HG03025 (cell line): ENCODE measurements around the gene MEMO1.
"Not testable (repeated sequence)": the region's sequence is repeated elsewhere in the genome, so short reads cannot be mapped to it uniquely, and the experiment has no call there.

Source experiments
- ATAC-seq: cut with Tn5 transposase; IDR thresholded peaks from one replicate; pipeline ENCODE4 v1.9.1; 2021; ENCODE audit warnings: mild to moderate bottlenecking, moderate library complexity; ENCODE audit not compliant: unreplicated experiment, low FRiP score

The MEMO1 gene

DNA sequence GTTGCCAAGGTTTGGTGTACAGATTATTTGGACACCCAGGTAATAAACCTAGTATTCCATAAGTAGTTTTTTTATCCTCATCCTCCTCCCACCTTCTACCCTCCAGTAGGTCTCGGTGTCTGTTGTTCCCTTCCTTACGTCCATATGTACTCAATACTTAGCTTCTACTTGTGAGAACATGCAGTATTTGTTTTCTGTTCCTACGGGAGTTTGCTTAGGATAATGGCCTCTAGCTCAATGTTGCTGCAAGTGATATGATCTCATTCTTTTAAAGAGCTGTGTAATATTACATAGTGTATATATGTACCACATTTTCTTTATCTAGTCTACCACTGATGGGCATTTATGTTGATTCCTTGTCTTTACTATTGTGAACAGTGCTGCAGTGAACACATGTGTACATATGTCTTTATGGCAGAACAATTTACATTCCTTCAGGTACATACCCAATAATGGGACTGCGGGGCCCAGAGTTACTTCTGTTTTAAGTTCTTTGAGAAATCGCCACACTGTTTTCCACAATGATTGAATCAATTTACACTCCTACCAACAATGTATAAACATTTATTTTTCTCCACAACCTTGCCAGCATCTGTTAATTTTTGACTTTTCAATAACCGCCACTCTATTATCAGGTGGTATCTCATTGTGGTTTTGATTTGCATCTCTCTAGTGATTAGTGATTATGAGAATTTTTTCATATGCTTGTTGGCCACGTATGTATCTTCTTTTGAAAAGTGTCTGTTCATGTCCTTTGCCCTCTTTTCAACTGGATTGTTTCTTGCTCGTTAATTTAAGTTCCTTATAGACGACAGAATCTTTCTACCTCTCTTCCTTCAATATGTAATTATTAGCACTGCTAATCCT, 88.0 kb downstream of the MEMO1 start:
- no peak for ATAC-seq

- ATAC-seq: no peak
Observed at GRCh38 chr2:31920962-31921361, 89.8 kb downstream of the MEMO1 start.

DNA sequence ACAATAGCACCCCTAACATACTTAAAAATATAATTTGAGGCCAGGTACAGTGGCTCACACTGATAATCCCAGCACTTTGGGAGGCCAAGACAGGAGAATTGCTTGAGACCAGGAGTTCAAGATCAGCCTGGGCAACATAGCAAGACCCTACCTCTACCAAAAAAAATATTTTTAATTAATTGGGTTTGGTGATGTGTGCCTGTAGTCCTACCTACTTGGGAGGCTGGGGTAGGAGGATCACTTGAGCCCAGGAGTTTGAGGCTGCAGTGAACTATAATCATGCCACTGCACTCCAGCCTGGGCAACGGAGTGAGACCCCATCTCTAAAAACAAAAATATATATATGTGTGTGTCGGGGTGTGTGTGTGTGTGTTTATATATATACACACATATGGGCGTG, 91.3 kb downstream of the MEMO1 start:
- ATAC-seq: no peak

DNA sequence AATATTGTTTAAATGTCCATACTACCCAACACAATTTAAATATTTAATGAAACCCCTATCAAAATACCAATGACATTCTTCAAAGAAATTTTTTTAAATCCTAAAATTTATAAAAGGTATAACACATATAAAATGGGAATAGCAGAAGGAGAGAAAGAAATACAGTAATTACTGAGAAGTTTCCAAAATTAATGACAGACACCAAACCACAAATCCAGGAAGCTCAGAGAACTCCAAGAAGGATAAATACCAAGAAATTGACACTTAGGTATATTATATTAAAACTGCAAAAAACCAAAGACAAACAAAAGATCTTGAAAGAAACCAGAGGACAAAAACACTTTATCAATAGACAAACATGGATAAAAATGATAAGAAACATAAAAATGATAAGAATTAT, 101.1 kb downstream of the MEMO1 start:
- no peak for ATAC-seq

DNA sequence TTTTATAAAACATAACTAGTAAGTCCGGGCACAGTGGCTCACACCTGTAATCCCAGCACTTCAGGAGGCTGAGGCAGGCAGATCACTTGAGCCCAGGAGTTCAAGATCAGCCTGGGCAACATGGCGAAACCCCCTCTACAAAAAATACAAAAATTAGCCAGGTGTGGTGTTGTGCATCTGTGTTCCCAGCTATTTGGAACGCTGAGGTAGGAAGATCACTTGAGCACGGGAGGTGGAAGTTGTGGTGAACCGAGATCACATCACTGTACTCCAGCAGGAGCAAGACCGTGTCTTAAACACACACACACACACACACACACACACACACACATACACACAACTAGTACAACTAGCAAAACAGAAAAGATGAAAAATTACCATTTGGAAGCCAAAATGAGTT, 103.3 kb downstream of the MEMO1 start:
- not testable (repeated sequence) for ATAC-seq

DNA sequence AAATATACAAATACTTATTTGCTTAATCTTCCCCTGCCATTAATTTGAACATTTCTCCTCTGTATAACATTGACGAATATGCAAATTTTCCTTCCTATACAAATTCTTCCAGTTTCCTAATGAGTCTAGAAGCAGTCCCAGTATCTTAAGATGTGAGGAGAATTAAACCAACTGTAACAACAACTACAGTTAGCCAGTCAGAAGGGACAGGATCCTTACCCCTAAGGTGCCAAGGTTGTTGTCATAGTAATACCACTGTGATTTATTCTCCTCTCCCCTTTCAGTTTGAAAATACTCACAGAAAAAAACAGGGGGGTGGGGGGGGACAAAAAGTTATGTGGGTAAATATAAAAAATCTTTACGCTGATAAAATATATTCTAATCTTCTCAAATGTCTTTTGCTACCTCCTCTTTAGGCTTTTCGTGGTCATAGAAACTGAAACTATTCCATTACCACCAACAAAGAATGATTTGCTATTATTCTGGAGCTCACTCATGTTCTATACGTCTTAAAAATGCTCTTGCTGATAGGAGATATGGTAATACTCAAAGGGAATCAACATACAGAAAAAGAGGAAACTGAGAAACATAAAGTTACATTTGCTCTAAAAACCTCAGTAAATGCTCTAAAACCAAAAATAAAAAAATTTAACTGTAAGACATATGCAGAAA, 107.6 kb downstream of the MEMO1 start:
- ATAC-seq: no peak

DNA sequence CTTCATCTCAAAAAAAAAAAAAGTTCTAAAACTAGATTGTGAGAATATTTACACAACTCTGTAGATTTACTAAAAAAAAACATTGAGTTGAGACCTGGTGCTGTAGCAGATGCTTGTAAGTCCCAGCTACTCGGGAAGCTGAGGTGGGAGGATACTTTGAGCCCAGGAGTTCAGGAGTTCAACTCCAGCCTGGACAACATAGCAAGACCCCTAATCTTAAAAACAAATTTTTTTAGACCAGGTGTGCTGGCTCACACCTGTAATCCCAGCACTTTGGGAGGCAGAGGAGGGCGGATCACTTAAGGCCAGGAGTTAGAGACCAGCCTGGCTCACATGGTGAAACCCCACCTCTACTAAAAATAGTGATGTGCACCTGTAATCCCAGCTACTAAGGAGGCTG, 108.9 kb downstream of the MEMO1 start:
- ATAC-seq: no peak

DNA sequence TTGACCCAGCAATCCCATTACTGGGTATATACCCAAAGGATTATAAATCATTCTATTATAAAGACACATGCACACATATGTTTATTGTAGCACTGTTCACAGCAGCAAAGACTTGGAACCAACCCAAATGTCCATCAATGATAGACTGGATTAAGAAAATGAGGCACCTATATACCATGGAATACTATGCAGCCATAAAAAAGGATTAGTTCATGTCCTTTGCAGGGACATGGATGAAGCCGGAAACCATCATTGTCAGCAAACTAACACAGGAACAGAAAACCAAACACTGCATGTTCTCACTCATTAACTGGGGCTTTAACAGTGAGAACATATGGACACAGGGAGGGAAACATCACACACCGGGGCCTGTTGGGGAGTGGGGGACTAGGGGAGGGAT, 110.7 kb downstream of the MEMO1 start:
- ATAC-seq: not testable (repeated sequence)

GRCh38 chr2:31898346-31898745, 112.5 kb downstream of the MEMO1 start:
- not testable (repeated sequence) for ATAC-seq

DNA sequence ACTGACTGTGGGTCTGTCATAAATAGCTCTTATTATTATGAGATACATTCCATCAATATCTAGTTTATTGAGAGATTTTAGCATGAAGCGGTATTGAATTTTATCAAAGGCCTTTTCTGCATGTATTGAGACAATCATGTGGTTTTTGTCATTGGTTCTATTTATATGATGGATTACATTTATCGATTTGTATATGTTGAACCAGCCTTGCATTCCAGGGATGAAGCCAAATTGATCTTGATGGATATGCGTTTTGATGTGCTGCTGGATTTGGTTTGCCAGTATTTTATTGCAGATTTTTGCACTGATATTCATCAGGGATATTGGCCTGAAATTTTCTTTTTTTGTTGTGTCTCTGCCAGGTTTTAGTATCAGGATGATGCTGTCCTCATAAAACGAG, 113.5 kb downstream of the MEMO1 start:
- ATAC-seq: not testable (repeated sequence)

DNA sequence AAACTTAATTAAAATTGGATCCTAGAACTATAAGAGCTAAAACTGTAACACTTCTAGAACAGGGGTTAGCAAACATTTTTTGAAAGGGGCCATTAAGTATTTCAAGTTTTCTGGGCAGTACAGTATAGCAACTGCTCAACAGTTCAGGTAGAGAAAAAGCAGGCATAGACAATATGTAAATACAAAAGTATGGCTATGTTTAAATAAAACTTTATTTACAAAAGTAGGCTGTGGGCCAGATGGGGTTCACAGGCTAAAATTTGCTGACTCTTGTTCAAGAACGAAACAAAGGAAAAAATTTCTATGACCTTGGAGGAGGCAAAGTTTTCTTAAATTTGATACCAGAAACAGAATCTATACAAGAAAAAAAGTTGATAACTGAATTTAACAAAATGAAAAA, 114.5 kb downstream of the MEMO1 start:
- ATAC-seq: no peak

DNA sequence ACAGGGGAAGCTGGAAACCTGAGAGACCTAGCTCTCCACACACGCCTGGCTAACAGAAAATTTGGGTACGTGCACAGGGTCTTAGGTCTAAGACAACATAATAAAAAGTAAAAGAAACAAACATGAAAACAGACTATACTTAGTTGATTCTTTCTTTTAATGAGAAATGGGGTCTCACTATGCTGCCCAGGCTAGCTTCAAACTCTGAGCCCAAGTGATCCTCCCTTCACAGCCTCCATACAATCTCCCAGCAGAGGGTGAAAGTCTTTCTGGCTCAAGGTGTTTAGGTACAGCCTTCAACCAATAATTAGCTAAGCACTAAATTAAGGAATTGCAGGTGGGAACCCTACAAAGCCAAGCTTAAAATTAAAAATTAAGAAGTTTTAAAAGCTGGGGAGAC, 116.2 kb downstream of the MEMO1 start:
- no peak for ATAC-seq

GRCh38 chr2:31893094-31893493, 117.7 kb downstream of the MEMO1 start:
- ATAC-seq: no peak

DNA sequence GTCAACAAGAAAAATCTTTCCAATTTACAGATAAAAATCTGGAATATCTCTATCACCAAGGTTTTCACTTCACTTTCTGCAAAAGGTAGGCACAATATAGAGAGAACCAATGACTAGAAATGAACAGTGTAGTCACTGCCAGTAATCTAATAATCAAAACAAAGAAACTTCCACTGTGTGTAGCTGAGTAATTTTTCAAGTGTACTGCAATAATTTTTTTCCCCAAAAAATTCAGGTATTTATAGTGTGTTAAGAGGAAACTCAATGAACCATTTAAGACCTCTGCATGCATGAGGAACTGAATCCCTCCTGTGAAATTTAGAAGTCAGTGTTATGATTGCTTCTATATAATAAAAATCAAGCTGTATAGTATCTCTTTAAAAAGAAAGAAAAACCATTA, 121.8 kb downstream of the MEMO1 start:
- ATAC-seq: no peak

DNA sequence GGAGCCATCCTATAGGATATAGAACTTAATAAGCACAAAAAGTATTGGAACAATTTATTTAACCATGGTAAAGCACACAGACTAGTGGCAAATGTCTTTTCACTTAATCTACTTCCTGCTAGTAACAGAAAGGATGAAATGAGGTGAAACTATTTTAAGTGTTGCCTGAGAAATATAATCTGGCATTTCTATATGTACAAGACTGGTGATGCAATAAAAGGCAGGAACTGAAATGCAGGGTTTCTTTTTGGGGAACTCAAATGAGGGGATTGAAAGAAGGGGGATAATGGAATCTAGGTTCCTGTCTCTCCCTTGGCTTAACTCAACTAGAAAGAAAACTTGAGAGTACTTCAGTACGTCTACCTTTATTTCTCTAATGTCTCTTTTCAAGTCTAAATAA, 122.3 kb downstream of the MEMO1 start:
- ATAC-seq: no peak

DNA sequence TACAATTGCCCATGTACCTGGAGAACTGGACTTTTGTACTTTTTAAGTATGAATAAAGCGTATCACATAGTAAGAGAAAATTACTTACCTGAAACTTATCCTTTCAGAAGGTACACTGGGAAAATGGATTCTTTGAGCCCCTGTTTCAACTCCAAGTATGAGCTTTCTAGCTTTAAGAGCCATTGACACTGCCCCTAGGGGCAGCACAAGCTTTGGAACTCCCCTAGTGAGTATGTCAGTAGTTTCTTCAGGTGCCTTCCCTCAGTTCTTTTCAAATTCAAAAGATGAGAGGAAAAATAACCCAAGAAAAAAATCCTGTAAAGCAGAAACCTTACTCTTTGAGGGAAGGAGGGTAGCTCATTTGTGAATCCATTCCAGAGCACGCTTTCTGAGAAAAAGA, 124.1 kb downstream of the MEMO1 start:
- ATAC-seq: no peak

- no peak for ATAC-seq
Observed at GRCh38 chr2:31877008-31877407, 133.8 kb downstream of the MEMO1 start.

- no peak for ATAC-seq
Observed at GRCh38 chr2:31874071-31874470, 136.7 kb downstream of the MEMO1 start.

GRCh38 chr2:31865215-31865614, 145.6 kb downstream of the MEMO1 start:
- ATAC-seq: no peak

GRCh38 chr2:31863867-31864266, 146.9 kb downstream of the MEMO1 start:
- no peak for ATAC-seq

DNA sequence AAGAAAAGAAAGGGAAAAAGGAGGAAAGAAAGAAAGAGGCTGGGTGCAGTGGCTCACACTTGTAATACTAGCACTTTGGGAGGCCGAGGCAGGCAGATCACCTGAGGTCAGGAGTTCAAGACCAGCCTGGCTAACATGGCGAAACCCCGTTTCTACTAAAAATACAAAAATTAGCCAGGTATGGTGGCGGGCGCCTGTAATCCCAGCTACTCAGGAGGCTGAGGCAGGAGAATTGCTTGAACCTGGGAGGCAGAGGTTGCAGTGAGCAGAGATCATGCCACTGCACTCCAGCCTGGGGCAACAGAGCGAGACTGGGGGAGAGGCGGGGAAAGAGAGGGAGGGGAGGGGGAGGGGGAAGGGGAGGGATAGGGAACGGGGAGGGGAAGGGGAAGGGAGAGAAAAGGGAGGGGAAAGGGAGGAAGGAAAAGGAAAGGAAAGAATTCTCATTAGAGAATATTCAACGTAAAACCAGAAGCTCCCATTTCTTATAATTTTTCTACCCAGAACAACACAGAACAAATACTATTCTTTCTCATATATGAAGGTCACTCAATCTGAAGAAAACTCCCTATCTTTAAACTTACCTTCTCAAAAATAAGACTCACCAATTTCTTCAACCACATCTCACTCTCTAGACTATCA, 147.7 kb downstream of the MEMO1 start:
- ATAC-seq: not testable (repeated sequence)

DNA sequence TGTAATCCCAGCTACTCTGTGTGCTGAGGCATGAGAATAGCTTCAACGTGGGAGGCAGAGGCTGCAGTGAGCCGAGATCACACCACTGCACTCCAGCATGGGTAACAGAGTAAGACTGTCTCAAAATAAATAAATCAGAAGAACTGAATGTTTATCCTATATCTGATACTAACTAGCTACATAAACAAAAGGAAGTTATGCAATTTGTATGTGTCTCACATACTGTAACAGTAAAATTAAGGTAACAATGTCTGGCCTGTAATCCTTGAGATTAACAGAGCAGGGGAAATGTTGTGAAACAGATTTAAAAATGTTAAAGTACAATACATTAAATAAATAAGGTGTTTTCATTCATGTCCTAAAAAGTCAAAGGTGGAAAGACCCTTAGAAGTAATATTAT, 150.8 kb downstream of the MEMO1 start:
- no peak for ATAC-seq
